Esophagus squamous epithelium (tissue), 4 donors: ENCODE results near the gene CDHR5.

Source experiments
- POLR2A ChIP-seq, 4 donors: fragments of 450-650 bp; IDR thresholded peaks; one replicate each; pipeline ENCODE4 v1.6.1; 2017; ENCODE audit warnings: antibody characterized with exemption in 4 of 4, mild to moderate bottlenecking in 4 of 4, moderate library complexity in 3 of 4
- TF ChIP-seq, protein P1 (sequence below), 6 experiments: fragments of 450-650 bp in 4 of 6; fragments of 200-600 bp in 2 of 6; sonication (generic) in 2 of 6; IDR thresholded peaks; one replicate each; pipeline ENCODE4 v1.5.1; 2016 to 2019; ENCODE audit warnings: antibody characterized with exemption in 6 of 6, mild to moderate bottlenecking in 4 of 6, moderate library complexity in 4 of 6

GRCh38 chr11:584287-584686, 40.5 kb downstream of the CDHR5 start:
- TF ChIP-seq, protein P1, sequence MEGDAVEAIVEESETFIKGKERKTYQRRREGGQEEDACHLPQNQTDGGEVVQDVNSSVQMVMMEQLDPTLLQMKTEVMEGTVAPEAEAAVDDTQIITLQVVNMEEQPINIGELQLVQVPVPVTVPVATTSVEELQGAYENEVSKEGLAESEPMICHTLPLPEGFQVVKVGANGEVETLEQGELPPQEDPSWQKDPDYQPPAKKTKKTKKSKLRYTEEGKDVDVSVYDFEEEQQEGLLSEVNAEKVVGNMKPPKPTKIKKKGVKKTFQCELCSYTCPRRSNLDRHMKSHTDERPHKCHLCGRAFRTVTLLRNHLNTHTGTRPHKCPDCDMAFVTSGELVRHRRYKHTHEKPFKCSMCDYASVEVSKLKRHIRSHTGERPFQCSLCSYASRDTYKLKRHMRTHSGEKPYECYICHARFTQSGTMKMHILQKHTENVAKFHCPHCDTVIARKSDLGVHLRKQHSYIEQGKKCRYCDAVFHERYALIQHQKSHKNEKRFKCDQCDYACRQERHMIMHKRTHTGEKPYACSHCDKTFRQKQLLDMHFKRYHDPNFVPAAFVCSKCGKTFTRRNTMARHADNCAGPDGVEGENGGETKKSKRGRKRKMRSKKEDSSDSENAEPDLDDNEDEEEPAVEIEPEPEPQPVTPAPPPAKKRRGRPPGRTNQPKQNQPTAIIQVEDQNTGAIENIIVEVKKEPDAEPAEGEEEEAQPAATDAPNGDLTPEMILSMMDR (IDR thresholded peaks at IDR 0.05), result no peak
- TF ChIP-seq POLR2A (IDR thresholded peaks at IDR 0.05), result no peak
